VCaP (cell line): ENCODE measurements around the gene PACSIN1.

Experiments
- H3K27ac ChIP-seq: fragments of 450-650 bp; 2 replicates; pipeline ENCODE4 v1.5.1; 2017
- CTCF ChIP-seq: fragments of 450-650 bp; conservative IDR thresholded peaks from 2 replicates; pipeline ENCODE4 v1.5.1; 2017; ENCODE audit warnings: mild to moderate bottlenecking, moderate library complexity

Gene PACSIN1

GRCh38 chr6:34556493-34556892, 90.6 kb downstream of the PACSIN1 start:
- TF ChIP-seq CTCF: no peak
- peak overlapping the region; percentile 100 for H3K27ac ChIP-seq

GRCh38 chr6:34557228-34557627, 91.4 kb downstream of the PACSIN1 start:
- no peak for TF ChIP-seq CTCF
- peak overlapping the region; percentile 100 for H3K27ac ChIP-seq

DNA sequence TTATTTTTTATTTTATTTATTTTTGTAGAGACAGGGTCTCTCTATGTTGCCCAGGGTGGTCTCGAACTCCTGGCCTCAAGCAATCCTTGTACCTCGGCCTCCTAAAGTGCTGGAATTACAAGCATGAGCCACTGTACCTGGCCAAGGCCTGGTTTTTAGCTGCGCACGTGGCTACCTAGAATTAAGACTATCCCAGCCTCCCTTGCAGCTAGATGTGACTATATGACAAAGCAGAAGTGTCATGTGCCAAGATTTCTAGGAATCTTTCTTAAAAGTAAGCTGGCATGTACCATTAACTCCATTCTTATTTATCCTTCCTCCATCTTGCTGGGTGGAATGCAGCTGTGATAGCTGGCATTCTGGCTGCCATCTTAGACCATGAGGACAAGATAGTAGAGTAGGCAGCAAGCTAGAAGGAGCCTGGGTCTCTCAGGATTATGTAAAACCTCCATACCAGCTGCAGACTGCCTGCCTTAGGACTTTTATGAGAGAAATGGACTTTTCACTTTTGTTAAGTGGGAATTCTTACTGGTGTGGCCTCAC, 92.4 kb downstream of the PACSIN1 start:
- no peak for TF ChIP-seq CTCF
- peak overlapping the region; percentile 100; the same call in 1 of the 2 replicates for H3K27ac ChIP-seq

DNA sequence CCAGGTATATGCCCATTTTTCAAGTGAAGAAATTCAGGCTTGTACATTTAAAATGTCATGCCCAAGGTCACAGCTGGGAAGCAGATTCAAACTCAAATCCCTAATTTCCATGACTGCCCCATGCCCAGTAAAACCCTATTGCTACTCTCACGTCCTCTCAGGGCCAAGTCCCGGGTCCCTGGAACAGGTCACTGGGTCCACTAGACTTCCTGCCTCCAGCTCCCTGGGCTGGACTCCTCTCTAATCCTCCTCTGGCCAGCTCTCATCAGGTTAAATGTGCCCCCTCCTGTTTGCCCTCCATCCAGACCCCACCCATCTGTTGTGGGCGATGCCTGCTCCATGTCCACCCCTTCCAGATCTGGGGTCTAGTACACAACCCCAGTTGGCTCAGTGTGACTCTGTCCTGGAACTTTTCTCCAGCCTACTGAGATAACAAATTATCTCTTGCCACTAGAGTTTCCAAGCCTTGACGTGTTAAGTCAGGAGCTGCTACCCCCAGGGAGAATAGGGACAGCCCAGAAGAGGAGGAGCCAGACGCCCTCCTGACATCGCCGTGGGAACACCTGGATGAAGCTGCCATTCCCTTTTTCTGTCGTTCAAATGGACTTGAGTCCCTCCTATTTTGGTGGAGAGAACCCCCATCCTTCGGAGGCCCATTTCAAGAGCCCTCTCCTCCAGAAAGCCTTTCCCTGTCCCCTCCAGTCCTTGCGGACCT, 93.9 kb downstream of the PACSIN1 start:
- no peak for TF ChIP-seq CTCF
- peak overlapping the region; percentile 100; the same call in 1 of the 2 replicates for H3K27ac ChIP-seq

- H3K27ac ChIP-seq: no peak overlapping the region
- TF ChIP-seq CTCF: no peak; the same call in 1 of the 2 replicates
Measured at GRCh38 chr6:34560366-34561226, 94.7 kb downstream of the PACSIN1 start.

GRCh38 chr6:34561227-34561530, 95.3 kb downstream of the PACSIN1 start:
- no peak overlapping the region for H3K27ac ChIP-seq
- 0 out of 2 replicates have a peak, but pooled peaks have one; percentile 4 for TF ChIP-seq CTCF

GRCh38 chr6:34562350-34562749, 96.5 kb downstream of the PACSIN1 start:
- no peak overlapping the region for H3K27ac ChIP-seq
- TF ChIP-seq CTCF: no peak
